ENCODE results near the gene ZC3H18.
"Not testable (repeated sequence)": the region's sequence is repeated elsewhere in the genome, so short reads cannot be mapped to it uniquely, and the experiment has no call there.

Gene ZC3H18

DNA sequence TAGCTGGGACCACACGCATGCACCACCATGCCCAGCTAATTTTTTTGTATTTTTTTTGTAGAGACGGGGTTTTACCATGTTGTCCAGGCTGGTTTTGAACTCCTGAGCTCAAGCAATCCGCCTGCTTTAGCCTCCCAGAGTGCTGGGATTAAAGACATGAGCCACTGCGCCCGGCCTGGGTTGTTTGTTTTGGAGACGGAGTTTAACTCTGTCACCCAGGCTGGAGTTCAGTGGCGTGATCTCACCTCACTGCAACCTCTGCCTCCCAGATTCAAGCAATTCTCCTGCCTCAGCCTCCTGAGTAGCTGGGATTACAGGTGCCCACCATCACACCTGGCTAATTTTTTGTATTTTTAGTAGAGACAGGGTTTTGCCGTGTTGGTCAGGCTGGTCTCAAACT lies 39.2 kb downstream of the ZC3H18 start:
- DNase-seq, result not testable (repeated sequence)

DNA sequence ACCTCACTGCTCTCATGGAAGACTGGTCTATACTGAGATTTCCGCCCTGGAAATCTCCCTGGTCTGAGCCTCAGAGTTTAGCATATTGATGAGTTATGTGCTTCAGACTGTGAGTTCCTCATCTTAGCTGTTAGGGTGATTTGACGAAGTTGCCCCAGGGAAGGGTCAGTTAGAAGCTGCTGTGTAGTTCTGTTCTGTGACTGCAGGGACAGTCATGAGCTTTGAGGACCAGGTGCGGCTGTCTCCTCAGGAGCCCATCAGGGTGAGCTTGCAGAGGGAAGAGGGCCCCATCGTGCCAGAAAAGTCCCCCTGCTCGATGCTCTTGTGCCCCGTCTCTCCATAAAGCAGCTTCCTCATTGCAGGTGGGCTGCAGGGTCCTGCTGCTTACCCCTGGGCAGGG lies 39.9 kb downstream of the ZC3H18 start:
- no peak for DNase-seq

GRCh38 chr16:88610909-88611812 lies 41.0 kb downstream of the ZC3H18 start:
- no peak for DNase-seq

- DNase-seq, result no peak
These were observed 43.1 kb downstream of the ZC3H18 start for GRCh38 chr16:88613293-88613692.

GRCh38 chr16:88613911-88614817 lies 44.0 kb downstream of the ZC3H18 start:
- no peak for DNase-seq

GRCh38 chr16:88614818-88615580 lies 44.8 kb downstream of the ZC3H18 start:
- no peak for DNase-seq

- DNase-seq, result no peak
These were observed 46.1 kb downstream of the ZC3H18 start for GRCh38 chr16:88616320-88616719.

- no peak for DNase-seq
These were observed 46.5 kb downstream of the ZC3H18 start for GRCh38 chr16:88616736-88617135.

- no peak for DNase-seq
These were observed 47.2 kb downstream of the ZC3H18 start for GRCh38 chr16:88617268-88618031.

- DNase-seq, result no peak
These were observed 48.2 kb downstream of the ZC3H18 start for GRCh38 chr16:88618182-88618955.

- no peak for DNase-seq
These were observed 48.9 kb downstream of the ZC3H18 start for GRCh38 chr16:88618956-88619667.

DNA sequence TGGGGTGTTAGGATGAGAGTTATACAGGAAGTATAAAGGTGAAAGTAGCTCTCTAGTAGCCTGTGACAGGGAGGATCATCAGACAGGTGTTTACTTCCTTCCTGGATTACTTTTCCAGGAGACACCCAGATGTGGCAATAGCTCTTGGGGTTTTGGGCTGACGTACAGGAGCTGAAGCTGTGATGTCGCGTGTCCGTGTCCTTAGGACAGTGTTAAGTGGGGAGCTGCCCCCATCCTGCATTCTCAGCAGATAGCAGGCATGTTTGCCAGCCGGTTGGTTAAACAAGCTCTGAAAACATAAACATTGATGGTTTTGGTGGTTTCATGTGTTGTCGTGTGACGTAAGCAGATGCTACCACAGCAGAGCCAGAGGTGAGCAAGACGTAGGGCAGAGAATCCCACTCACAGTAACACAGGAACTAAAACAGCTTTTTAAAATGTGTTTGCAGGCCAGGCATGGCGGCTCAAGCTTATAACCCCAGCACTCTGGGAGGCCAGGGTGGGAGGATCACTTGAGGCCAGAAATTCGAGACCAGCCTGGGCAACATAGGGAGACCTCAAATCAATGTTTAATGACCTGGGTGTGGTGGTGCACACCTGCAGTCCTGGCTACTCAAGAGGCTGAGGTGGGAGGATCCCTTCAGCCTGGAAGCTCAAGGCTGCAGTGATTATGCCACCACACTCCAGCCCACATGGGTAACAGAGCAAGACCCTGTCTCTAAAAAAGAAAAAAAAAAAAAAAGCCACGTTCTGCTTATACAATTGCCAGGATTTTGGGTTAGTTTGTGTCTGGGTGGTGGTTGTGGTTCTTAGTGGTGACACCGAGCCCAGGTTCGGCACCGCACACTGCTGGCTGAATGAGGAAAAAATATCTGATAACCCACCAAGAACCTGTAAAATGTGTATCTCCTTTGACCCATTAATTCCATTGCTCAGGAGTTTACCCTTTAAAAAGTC lies 49.9 kb downstream of the ZC3H18 start:
- DNase-seq, result peak; percentile 31 to 33

DNA sequence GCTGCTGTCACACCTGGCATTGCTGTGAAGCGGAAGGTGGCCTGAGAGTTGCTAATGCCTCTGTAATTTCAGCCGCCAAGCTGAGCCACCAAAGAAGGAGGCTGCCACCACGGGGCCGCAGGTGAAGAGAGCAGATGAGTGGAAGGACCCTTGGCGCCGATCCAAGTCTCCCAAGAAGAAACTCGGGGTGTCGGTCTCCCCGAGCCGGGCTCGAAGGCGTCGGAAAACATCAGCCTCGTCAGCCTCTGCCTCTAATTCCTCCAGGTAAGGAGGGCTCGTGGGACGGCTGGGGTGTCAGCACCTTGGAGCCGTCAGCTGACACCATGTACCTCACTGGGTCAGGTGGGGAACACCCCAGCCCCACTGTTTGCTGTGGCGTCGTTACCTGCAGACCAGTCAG lies 51.9 kb downstream of the ZC3H18 start:
- DNase-seq, result no peak

GRCh38 chr16:88622866-88623265 lies 52.7 kb downstream of the ZC3H18 start:
- no peak for DNase-seq

DNA sequence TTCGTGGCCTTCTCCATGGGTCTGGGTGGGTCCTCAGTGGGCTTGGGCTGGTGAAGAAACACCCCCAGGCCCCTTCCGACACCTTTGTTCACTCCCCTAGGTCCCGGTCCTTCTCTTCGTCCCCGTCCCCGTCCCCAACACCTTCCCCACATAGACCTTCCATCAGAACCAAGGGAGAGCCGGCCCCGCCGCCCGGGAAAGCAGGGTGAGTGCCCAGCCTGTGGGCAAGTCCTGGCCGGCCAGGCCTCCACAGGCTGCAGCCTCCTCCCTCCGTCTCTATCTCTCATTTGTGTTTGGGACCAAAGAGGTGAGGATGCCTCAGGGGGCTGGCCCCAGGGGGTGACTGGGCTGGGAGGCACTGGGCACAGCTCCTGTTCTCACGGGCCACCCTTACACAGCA lies 53.7 kb downstream of the ZC3H18 start:
- no peak for DNase-seq

DNA sequence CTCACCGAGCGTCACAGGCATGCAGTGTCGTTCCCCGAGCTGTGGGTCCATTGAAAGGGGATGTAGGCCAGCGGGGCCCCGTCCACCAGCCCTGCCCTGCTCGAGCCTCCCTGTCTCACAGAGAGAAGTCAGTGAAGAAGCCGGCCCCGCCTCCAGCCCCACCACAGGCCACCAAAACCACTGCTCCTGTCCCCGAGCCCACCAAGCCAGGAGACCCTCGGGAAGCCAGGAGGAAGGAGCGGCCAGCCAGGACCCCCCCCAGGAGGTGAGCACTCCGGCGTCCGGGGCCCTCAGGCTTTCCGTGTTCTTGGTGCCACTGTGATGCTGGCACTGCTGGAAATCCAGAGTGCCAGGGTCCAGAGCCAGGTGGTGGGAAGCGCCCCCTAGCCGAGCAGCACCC lies 54.3 kb downstream of the ZC3H18 start:
- DNase-seq, result no peak

DNA sequence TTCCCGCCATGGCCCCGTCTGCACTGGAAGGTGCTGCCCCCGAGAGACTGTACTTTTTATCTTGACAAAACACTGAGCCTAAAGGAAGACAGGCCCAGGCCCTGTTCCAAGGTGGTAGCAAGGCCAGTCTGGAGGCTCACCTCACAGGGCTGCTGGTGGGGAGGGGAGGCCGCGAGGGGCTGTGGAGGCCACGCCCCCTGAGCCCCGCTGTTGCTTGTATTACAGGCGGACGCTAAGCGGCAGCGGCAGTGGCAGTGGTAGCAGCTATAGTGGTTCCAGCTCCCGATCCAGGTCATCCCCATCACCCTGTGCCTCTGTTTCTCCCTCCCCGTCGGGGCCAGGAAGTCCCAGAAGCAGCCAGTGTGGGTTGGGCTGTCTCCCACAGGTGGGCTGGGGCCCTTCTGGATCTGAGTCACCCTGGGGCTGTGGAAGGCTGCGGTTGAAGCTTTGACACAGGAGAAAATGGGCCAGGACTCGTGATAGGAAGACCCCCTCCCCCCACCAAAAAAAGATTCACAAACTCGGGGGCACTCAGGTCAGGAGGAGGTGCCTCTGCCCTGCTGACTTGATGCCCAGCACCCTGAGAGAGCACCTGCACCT lies 54.9 kb downstream of the ZC3H18 start:
- no peak for DNase-seq

DNA sequence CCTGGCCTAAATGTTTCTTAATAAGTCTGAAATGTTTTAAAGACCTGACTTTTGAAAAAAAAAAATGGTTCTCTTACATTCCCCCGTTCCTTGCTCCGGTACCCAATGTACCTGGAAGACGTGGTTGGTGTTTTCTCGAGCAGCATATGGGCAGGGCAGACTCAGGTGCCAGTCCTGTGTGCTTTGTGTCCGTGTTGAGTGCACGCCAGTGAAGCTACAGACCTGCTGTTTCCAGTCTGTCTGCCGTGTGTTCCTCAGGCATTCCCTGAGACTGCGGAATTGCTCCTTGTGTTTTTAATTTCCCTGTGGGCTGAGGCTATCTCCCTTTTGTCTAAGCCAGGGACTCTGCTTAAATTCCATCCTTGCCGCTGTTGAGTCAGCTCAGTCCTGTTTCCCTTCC lies 56.4 kb downstream of the ZC3H18 start:
- DNase-seq, result no peak
